ENCODE measurements around the gene RNF113A.
"Not testable (repeated sequence)": the region's sequence is repeated elsewhere in the genome, so short reads cannot be mapped to it uniquely, and the experiment has no call there.

The RNF113A gene

DNA sequence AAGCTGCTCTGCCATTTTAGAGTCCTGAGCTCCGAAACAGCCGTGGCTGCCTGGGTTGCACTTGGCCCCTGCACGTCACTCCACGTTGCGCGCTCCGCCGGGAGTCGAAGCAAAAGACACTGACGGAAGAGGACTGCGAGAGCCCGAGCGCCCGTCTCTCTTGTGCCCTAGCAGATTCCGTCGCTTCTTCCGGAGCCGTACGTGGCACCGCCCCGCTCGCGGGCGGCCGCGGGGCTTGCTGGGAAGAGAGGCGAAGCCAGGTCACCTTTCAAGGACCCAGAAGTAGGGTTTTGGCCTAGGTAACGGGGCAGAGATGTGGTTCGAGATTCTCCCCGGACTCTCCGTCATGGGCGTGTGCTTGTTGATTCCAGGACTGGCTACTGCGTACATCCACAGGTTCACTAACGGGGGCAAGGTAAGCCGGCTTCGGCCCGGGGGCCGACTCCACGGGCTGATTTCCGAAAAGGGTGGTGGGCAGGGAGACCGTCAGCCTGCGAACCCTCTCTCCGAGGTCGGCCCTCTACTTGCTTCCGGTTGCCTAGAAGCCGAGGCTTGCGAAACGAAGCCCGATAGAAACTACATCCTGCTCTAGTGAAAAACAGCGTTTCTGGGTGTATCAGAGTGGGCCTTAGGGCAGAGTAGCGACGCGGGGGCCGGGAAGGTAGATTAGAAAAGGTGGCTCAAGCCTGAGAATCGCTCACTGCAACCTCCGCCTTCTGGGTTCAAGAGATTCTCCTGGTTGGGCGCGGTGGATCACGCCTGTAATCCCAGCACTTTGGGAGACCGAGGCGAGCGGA is at the start of gene RNF113A, which contains the start of gene NDUFA1:
RNF113A (minus strand) TSS at position 135 of the 797 bp plus-strand sequence; CDS start at position 15, 120 bp downstream.
NDUFA1 (plus strand) TSS at position 234 of the 797 bp plus-strand sequence; CDS start at position 314, 80 bp downstream.
- FAIRE-seq: no peak

DNA sequence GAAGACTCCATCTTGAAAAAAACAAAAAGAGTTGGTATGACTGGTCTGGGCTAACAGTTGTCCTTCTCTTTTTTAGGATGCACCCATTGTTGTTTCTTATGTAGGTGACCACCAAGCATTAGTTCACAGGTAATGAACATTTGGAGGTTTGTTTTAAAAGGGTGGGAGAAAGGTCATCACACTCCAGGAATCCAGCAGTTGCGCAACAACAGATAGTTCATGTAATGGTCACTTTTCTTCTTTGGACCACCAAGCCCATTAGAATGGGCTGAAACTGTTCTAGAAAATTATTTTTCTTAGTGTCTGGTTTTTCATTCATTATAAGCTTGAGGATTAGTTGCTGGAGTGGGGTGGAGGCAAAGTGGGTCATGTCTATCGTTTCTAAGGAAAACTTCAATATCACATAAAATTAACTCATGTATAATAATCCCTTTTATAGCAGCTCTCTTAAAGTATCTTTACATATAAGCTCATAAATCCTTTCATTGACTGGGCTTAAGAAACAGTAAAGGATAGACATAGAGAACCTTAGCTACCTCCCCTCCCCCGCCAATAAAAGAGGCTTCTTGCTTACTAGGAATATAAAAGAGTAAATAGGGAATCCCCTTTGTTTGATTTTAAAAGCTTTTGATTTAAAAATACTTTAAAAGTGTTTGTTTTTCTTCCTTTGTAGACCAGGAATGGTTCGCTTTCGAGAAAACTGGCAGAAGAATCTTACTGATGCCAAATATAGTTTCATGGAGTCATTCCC is 48.5 kb upstream of the RNF113A start:
- no peak for FAIRE-seq

DNA sequence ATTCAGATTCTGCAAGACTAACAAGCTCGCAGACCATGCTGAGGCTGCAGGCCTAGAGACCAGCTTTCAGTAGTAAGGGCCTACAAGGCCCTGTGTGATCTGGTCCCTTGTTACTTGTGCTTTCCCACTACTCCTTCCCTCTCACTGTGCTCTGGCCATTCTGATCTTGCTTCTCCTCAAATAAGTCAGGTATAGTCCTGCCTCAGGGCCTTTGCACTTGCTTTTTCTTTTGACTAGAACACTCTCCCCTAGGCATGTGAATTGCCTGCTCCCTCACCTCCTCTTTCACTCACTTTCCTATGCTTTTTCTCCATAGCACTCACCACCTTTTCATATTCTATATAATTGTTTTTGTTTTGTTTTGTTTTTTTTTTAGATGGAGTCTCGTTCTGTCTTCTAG is 46.3 kb upstream of the RNF113A start:
- no peak for FAIRE-seq

DNA sequence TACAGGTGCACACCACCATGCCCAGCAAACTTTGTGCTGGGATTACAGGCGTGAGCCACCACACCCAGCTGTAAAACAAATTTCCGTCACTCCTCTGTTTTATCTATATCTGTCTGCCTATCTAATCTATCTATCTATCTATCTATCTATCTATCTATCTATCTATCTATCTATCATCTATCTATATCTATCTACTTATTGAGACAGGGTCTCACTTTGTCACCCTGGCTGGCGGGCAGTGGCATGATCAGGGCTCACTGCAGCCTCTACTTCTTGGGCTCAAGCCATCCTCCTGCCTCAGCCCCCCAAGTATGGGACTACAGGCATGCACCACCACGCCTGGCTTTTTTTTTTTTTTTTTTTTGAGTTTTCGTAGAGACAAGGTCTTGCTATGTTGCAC is 44.8 kb upstream of the RNF113A start:
- FAIRE-seq: no peak

DNA sequence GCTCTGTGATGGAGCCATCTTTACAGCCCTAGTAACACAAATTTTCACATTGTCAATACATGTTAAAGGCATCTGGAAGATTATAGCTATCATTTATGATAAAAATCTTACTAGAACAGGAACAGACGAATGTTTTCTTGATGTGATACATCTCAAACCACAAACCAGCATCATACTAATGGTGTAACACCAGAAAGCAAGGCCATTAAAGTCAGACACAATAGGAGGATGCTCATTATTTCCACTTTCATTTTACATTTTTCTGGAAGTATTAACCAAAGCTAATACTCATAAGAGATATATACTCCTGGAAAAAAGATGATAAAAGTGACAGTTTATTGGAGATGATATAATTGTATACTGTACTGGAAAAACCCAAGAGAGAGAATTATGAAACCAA is 29.4 kb upstream of the RNF113A start:
- FAIRE-seq: no peak

DNA sequence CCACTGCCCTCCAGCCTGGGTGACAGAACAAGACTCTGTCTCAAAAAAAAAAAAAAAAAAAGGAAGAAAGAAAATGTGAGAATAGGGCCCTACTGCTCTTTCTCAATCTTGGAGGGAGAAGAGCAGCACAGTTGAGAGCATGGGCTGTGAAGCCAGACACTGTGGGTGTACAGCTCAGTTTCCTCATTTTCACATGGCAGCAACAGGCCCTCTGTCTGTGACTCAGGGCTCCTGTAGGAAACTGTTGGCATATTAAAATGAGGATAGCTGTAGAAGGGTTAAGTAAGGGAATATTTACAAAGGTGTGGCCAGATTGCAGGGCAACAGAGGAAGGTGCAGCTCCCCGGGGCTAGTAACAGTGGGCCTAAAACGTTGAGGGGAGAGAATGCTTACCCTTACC is 27.6 kb upstream of the RNF113A start:
- no peak for FAIRE-seq

DNA sequence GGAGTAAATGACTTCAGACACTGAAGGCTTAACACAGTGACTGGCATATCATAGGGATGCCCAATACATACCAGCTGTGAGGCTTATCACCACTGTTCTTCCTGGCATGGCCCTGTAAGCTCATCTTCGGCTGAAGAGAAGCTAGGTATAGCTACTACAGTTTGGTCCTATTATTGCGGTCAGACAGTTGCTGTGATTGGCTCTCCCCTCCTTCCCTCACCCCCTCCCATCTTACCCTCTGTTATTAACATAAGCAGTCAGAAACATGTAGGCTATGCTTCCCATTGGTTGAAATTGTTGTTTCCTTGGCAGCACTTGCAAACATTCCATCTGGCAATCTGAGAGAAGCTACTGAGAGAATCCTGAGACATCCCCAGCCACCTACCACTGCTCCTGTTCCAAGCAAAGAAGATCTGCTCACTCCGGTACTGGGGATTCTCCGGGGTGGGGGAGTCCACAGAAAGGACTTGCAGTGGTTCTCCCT is 24.4 kb upstream of the RNF113A start, which contains the start of gene AKAP14:
AKAP14 (plus strand) TSS at position 51 of the 484 bp plus-strand sequence. CDS start 7,331 bp downstream, outside the sequence.
- FAIRE-seq: no peak

DNA sequence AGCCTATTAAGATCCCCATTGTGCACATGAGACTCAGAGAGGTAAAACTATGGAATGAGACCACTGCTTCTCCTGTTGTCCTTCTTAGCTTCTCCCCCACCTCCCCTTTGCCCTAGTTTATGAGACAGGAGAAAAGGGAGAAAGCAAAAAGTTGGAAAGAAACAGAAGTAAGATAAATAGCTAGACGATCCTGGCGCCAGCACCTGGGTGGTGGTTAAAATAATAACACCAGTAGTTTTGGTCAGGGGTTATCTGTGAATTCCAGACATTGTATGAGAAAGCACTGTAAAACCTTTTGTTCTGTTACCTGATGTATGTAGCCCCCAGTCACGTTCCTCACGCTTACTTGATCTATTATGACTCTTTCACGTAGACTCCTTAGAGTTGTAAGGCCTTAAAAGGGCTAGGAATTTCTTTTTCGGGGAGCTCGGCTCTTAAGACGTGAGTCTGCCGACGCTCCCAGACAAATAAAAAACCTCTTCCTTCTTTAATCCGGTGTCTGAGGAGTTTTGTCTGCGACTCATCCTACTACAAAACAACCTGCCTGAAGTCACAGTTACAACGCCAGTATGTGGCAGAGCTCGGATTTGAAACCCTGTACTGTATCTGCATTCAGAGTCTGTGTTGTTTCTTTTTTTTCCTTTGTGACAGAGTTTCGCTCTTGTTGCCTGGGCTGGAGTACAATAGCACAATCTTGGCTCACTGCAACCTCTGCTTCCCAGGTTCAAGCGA is 20.6 kb upstream of the RNF113A start:
- FAIRE-seq: not testable (repeated sequence)

DNA sequence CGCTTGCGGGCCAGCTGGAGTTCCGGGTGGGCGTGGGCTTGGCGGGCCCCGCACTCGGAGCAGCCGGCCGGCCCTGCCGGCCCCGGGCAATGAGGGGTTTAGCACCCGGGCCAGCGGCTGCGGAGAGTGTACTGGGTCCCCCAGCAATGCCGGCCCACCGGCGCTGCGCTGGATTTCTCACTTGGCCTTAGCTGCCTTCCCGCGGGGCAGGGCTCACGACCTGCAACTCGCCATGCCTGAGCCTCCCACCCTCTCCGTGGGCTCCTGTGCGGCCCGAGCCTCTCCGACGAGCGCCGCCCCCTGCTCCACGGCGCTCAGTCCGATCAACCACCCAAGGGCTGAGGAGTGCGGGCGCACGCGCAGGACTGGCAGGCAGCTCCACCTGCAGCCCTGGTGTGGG is 19.1 kb upstream of the RNF113A start:
- not testable (repeated sequence) for FAIRE-seq

DNA sequence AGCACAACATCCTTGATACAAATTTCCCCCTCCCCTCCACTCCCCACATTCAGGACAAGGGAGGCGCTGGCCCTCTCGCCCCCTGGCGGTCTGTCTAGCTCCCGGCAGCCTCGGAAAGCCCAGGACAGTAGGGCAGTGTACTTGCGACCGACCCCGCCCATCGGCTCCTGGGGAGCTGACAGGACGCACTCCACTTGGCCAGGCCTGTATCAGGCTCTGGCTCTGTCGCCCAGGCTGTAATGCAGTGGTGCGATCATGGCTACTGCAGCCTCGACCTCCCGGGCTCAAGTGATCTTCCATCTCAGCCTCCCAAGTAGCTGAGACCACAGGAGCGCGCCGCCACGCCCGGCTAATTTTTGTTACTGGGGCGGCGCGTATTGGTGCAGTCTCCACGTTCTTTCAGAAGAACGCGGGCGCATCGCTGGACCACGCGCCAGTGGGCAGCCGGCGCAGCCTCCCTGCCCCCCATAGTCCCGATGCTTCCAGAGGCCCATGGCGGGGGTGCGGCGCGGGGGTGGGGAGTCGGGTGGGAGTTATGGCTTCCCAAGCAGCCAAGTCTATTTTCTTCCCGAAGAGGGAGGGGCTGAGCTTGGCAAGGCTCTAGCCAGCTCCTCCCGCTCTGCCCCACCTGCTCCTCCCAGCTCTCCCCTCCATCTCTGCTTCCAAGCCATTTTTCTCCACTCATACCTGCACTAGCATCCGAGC is 16.3 kb upstream of the RNF113A start:
- no peak for FAIRE-seq

DNA sequence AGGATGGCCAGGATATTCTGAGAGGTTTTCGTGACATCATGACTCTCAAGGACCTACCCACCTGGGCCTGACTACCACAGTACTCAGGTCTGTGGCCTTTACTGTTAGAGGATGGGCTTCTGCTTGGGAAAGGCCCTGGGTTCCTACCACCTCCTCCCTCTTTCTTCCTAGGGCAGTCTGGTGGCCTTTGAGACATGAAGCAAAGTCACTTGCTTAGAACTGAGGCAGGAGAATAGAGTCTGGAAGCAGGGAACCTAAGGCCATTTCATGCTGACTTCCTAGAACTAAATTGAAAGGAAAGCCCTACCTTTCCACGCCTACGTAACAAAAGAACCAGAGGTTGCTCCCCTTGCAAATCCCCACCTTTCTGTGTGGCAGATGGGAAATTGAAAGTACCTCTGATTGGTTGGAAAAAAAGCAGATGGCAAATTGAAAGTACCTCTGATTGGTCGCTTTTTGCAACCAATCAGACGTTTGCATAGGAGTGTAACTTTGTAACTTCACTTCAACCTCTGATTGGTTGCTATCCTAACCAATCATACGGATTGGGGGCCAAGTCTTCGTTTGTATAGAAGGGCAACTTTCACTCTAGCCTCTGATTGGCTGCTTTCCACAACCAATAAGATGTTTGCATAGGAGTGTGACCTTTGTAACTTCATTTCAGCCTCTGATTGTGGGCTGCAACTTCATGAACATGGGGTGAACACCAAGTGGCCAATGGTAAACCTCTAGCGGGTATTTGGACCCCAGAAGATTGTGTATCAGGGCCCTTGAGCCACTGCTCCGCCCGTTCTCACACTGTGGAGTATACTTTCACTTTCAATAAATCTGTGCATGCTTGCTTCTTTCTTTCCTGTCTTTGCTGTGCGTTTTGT is 14.3 kb upstream of the RNF113A start:
- FAIRE-seq: peak; percentile 27

DNA sequence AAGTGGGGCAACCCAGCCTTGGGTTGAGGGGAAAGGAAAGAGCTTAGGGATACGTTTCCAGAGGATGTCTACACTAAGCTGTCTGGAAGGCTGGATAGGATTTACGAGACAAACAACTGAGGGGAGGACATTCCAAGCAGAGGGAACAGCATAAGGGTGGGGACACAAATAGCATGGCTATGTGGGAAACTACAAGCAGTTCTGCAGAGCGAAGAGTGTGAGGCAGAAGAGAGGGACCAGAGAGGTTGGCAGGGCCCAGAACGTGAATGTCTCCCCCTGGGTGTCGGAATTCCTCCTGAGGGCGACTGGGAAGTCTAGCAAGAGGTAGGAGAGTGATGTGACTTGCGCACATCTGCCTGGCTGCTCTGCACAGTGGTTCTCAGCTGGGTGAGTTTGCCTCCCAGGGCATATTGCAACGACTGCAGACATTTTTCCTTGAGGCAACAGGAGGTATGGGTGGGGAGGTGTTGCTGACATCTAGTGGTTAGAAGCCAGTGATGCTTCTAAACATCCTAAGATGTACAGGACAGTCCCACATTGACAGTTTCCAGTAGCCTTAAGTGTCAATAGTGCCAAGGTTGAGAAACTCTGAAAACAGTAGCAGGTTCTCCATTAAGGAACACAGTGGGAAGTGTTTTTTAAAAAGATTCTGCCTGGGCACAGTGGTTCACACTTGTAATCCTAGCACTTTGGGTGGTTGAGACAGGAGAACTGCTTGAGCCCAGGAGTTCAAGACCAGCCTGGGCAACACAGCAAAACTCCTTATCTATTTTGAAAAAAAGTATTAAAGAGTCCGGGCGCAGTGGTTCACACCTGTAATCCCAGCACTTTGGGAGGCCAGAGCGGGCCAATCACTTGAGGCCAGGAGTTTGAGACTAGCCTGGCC is 9.3 kb upstream of the RNF113A start:
- peak; percentile 34 for FAIRE-seq

DNA sequence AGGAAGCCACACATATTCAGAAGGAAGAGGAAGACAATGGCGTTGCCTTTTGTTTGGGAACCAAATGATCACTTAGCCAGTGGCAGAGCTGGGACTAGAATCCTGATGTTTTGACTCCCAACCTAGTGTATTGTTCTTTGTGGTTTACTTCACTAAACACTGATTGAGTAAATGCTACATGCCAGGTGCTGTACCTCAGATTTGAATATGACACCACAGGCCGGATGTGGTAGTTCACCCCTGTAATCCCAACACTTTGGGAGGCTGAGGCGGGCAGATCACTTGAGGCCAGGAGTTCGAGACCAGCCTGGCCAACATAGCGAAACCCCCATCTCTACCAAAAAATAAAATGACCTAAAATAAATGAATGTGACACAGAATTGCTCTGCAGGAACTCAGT is 8.5 kb upstream of the RNF113A start:
- FAIRE-seq: no peak

DNA sequence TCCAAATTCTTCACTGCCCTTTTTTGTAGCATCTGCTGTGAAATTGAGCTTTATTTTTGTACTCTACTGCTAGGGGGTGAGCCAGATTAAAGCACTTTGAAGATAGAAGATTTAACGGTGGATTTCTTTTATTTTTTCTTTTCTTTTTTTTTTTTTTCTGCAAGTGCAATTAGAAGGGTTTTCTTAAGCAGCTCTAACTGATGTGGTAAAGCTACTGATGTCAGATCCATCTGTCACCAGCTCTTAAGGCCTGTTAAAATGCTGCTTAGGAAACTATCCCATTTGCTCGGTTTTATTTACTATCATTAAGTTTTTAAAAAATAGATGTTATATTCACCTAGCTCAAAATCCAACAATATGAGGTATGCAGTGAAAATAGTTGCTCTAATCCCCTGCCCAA is 7.2 kb upstream of the RNF113A start:
- FAIRE-seq: no peak

DNA sequence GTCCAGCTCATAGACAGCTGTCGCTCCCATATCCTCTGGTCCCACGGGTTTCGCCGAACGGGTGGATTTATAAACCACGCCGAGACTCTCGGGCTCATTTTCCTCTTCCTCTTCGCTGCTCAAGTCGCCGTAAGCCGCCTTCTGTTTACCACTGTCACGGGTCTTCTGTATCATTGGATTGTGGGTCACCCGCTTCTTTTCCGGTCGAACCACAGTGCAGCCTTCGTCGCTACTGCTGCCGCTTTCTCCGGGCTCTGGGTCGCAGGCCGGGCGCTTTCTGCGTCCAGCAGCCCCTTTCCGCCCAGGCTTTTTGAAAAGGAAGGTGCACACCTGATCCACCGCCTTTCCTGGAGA is 311 bp downstream of the RNF113A start:
- no peak for FAIRE-seq

DNA sequence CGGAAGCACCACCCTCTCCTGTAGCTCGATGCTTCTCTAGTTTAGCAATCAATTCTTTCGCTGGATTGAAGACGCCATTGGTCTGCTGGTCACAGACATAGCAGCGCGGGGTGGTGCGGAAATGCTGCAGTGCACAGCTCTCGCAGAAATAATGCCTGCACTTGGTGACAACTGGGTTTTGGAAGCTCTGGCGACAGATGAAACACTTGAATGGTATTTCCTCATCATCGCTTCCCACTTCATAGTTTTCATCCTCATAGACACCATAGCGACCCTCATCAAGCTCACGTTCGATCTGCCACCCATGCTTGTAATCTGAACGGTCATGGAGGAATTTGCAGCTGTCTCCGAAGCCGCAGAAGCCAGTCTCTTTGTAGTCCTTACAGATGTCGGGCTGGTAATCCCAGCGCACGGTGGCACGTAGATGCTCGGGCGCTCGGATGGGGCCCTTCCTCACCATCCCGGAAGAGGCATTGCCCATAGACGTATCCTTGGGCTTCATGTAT is 854 bp downstream of the RNF113A start:
- no peak for FAIRE-seq

DNA sequence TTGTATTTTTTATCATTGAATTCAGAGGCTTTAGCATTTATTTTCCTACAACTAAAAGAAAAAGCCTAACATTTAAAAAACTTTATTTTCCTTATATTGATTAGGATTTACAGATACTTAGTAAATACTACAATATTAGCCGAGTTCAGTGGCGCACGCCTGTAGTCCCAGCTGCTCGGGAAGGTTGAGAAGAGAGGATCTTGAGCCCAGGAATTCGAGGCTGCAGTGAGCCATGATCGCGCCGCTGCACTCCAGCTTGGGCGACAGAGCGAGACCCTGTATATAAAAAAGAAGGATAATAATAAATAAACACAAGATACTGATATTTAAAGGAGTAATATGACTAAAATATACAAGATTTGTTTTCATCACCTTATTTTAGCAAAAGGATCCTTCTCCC is 18.1 kb downstream of the RNF113A start:
- FAIRE-seq: no peak

DNA sequence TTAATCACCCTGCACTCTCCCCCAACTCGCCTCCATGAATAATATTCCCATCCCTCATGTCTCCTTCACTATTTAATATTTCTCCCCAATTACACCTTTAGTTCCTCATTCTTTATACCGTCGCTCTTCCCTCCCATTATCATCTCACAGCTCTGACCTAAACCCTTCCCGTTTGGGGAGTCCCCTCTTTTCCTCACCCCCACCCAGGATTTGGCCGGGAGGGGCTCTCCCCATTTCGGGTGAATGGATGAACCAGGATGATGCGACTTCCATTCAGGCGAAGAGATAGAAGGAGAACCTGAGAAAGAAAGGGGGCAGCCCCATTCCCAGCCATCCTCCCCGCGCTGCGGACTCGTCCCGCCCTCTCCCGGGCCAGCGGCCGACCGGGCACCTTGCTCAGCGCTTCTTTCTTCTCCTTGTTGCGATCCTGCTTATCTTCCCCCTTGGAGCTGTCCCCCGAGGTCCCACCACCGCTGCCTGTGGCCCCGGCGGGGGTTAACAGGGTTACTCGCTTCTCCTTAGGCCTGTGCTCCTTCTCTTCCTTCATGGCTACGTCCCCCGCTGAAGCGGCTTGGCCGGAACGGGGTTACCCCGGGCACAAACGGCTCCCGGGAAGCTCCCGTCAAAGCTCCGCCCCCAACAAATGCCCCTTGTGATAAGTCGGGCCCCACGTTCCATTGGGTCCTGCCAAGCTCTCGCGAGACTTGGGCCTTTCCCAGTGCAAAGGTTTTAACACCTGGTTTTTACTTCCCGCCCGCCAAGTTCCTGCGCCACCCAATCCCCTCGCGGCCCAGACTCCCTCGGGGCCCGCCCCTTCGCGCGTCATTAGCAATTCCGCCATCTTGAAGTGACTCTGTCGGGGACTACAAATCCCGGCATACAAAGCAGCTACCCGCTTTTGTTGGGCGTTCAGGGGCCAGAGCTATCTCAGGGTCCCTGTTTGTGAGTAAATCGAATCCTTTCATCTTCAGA is 18.9 kb downstream of the RNF113A start, which contains the start of gene UPF3B:
UPF3B (minus strand) TSS at position 582 of the 972 bp plus-strand sequence; CDS start at position 547, 35 bp downstream.
- peak; percentile 97 for FAIRE-seq

DNA sequence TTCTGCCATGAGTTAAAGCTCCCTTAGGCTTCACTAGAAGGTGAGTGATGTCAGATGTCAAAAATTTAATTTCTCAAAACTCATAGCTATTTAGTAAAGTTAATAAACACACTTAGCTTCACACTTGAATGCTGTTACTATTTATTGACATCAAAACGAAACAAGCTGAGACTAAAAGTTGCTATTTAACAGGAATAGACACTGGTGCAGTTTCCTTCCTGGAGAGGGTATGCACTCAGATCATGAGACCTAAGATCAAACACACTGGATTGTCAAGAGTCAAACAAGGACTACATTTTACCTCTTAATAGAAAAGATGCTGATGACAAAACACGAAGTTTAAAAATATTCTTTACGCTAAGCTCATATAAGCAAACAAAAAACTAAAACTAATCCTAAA is 37.6 kb downstream of the RNF113A start:
- FAIRE-seq: no peak

All from A204.1 (cell line).